Measurements from ENCODE around the gene PTGER1. TPM values are rescaled to one million over a fixed set of nuclear protein-coding genes. Genes with fewer than 3 reads are reported as not detected.

PTGER1 gene
- total and polyA plus RNA-seq, 2 experiments from 2014 or later = 0.60 to 3.5 TPM

DNA sequence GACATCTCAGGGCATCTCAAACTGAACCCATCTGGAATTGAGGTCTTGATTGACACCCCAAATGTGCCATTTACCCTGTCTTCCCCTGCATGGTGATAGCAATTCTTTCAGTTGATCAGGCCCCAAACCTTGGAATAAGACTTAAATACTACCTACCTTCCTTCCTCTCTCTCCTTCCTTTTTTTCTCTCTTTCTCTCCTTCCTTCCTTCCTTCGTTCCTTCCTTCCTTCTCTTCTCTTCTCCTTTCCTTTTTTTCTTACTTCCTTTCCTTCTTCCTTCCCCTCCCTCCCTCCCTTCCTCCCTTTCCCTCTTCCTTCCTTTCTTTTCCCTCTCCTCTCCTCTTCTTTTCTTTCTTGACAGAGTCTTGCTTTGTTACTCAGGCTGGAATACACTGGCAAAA lies 28.1 kb upstream of the PTGER1 start:
- Histone ChIP-seq H3K9me2 (replicated peaks; ENCODE audit: insufficient read depth) (no peaks in the 10 kb centered on the region), H3K4me3 (no peak overlapping the region), H3K9me3 (ENCODE audit: low read depth) (no peaks in the 10 kb centered on the region), H3K27me3 (no peaks in the 10 kb centered on the region), H4K20me1 (ENCODE audit: insufficient read depth, poor library complexity, severe bottlenecking) (no peaks in the 10 kb centered on the region), H3K4me1 (ENCODE audit: insufficient read depth) (peaks cover 27% of the 10 kb centered on the region), H3K79me2 (no peaks in the 10 kb centered on the region), H3K4me2 (no peak overlapping the region), H3K27ac (no peak overlapping the region), H2AFZ (no peak overlapping the region), H3K36me3 (replicated peaks; ENCODE audit: insufficient read depth, low read depth) (no peaks in the 10 kb centered on the region)
- no peak for TF ChIP-seq EZH2 (IDR thresholded peaks at IDR 0.05; ENCODE audit: borderline replicate concordance)
- TF ChIP-seq, protein P1, sequence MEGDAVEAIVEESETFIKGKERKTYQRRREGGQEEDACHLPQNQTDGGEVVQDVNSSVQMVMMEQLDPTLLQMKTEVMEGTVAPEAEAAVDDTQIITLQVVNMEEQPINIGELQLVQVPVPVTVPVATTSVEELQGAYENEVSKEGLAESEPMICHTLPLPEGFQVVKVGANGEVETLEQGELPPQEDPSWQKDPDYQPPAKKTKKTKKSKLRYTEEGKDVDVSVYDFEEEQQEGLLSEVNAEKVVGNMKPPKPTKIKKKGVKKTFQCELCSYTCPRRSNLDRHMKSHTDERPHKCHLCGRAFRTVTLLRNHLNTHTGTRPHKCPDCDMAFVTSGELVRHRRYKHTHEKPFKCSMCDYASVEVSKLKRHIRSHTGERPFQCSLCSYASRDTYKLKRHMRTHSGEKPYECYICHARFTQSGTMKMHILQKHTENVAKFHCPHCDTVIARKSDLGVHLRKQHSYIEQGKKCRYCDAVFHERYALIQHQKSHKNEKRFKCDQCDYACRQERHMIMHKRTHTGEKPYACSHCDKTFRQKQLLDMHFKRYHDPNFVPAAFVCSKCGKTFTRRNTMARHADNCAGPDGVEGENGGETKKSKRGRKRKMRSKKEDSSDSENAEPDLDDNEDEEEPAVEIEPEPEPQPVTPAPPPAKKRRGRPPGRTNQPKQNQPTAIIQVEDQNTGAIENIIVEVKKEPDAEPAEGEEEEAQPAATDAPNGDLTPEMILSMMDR (IDR thresholded peaks at IDR 0.05; ENCODE audit: poor library complexity) = no peak
- TF ChIP-seq EZH2phosphoT487 (IDR thresholded peaks at IDR 0.05; ENCODE audit: low read depth, severe bottlenecking, unreplicated experiment) = no peak
- no CpG with 5 or more reads among the region's 1 CpG for WGBS (ENCODE audit: low lambda C conversion rate, missing lambda C conversion rate)
- no peak for DNase-seq (ENCODE audit: low spot score)

DNA sequence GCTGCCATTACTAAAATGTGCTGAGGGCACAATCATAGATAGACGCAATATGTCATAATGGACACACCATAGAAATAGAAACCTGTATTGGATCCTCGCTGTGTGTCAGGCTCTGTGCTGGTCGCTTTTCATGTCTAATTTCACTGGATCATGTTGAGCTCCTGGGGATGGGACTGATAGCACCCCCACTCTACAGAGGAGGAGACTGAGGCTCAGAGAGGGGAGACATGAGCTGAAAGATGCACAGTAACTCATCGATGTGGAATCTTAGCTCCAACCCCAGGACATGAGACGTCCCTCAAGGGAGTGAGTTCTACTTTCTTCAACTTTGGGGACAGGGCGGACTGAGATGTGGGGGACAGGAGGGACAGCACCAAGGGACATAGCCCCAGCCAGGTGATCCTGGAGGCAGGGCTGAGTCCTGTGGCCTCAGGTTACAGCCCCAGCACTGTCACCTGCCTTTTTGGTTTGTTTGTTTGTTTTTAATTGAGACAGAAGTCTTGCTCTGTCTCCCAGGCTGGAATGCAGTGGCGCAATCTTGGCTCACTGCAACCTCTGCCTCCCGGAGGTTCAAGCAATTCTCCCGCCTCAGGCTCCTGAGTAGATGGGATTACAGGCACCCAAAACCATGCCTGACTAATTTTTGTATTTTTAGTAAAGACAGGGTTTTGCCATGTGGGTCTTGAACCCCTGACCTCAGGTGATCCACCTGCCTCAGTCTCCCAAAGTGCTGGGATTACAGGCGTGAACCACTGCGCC lies 27.4 kb upstream of the PTGER1 start:
- H3K4me3 ChIP-seq = no peak overlapping the region
- TF ChIP-seq EZH2 (IDR thresholded peaks at IDR 0.05; ENCODE audit: borderline replicate concordance) = no peak
- no peak for TF ChIP-seq EZH2phosphoT487 (IDR thresholded peaks at IDR 0.05; ENCODE audit: low read depth, severe bottlenecking, unreplicated experiment)
- TF ChIP-seq, protein P1 (IDR thresholded peaks at IDR 0.05; ENCODE audit: poor library complexity) = no peak
- no peaks in the 10 kb centered on the region for H4K20me1 ChIP-seq (ENCODE audit: insufficient read depth, poor library complexity, severe bottlenecking)
- no peaks in the 10 kb centered on the region for H3K36me3 ChIP-seq (replicated peaks; ENCODE audit: insufficient read depth, low read depth)
- H3K9me2 ChIP-seq (replicated peaks; ENCODE audit: insufficient read depth) = no peaks in the 10 kb centered on the region
- H2AFZ ChIP-seq = no peak overlapping the region
- H3K79me2 ChIP-seq = no peaks in the 10 kb centered on the region
- H3K27me3 ChIP-seq = no peaks in the 10 kb centered on the region
- 67% methylated on average over 11 of the region's 11 CpGs for WGBS (ENCODE audit: low lambda C conversion rate, missing lambda C conversion rate)
- H3K27ac ChIP-seq = no peak overlapping the region
- no peak for DNase-seq (ENCODE audit: low spot score)
- H3K4me1 ChIP-seq (ENCODE audit: insufficient read depth) = peaks cover 31% of the 10 kb centered on the region
- no peaks in the 10 kb centered on the region for H3K9me3 ChIP-seq (ENCODE audit: low read depth)
- H3K4me2 ChIP-seq = no peak overlapping the region

DNA sequence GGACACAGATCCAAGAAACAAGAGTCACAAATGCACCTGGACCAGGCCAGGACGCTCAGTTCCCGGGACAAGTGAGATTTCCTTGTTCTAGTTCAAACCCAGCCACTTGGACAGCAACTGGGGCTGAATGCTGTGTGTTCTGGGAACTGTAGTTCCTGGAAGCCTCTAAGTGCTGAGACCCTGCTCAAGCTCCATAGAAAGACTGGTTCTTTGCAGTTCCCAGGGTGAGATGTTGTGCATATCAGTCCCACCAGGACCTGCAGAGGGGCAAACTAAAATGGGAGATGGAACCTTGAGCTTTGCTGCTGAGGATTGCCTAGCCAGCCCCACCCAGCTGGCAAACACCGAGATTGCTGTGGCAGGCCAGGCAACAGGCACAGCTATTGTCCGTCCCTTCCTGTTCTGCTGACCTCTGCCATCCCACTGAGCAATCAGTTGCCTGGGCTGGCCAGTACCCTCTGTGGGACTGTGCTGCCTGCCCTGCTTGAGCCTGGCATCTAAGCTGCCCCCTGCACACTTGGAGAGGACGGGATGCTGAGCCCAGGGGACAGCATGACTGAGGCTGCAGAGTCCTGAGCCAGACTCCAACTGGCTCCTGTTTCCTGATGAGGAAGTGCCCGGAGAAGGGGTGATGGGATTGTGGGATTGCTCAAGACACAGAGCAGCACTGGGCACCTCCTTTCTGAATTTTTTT lies 22.2 kb upstream of the PTGER1 start:
- peak overlapping the region; percentile 4 for H2AFZ ChIP-seq
- TF ChIP-seq, protein P1 (IDR thresholded peaks at IDR 0.05; ENCODE audit: poor library complexity) = no peak
- TF ChIP-seq EZH2phosphoT487 (IDR thresholded peaks at IDR 0.05; ENCODE audit: low read depth, severe bottlenecking, unreplicated experiment) (no peak), EZH2 (IDR thresholded peaks at IDR 0.05; ENCODE audit: borderline replicate concordance) (no peak)
- peak overlapping the region; percentile 82 for H3K27ac ChIP-seq
- peaks cover 27% of the 10 kb centered on the region for H3K4me1 ChIP-seq (ENCODE audit: insufficient read depth)
- no peaks in the 10 kb centered on the region for H3K9me2 ChIP-seq (replicated peaks; ENCODE audit: insufficient read depth)
- no peaks in the 10 kb centered on the region for H3K27me3 ChIP-seq
- DNase-seq (ENCODE audit: low spot score) = no peak
- 64% methylated on average over 6 of the region's 6 CpGs for WGBS (ENCODE audit: low lambda C conversion rate, missing lambda C conversion rate)
- H3K4me3 ChIP-seq = no peak overlapping the region
- peaks cover 21% of the 10 kb centered on the region for H4K20me1 ChIP-seq (ENCODE audit: insufficient read depth, poor library complexity, severe bottlenecking)
- H3K79me2 ChIP-seq = peaks cover 34% of the 10 kb centered on the region
- no peaks in the 10 kb centered on the region for H3K9me3 ChIP-seq (ENCODE audit: low read depth)
- no peaks in the 10 kb centered on the region for H3K36me3 ChIP-seq (replicated peaks; ENCODE audit: insufficient read depth, low read depth)
- H3K4me2 ChIP-seq = peak overlapping the region; percentile 56
